Measurements from ENCODE around the gene FAM222B. TPM values are rescaled to one million over a fixed set of nuclear protein-coding genes. Genes with fewer than 3 reads are reported as not detected.
"Not testable (repeated sequence)": the region's sequence is repeated elsewhere in the genome, so short reads cannot be mapped to it uniquely, and the experiment has no call there.

FAM222B gene
- polyA plus RNA-seq, 12 donors = 10.4 to 21.4 (median 12.9) TPM; not detected in 1

- no peak for DNase-seq
These were observed 3.6 kb upstream of the FAM222B start for GRCh38 chr17:28846231-28846630.

GRCh38 chr17:28843816-28844148 is 1.2 kb upstream of the FAM222B start:
- DNase-seq = no peak

GRCh38 chr17:28841901-28842281 is 699 bp downstream of the FAM222B start:
- no peak for DNase-seq

- no peak for DNase-seq
These were observed 3.4 kb downstream of the FAM222B start for GRCh38 chr17:28839221-28839620.

GRCh38 chr17:28836541-28836940 is 6.0 kb downstream of the FAM222B start:
- DNase-seq = not testable (repeated sequence)

- no peak for DNase-seq
These were observed 8.2 kb downstream of the FAM222B start for GRCh38 chr17:28834420-28834819.

- DNase-seq = no peak
These were observed 14.1 kb downstream of the FAM222B start for GRCh38 chr17:28828294-28829040.

GRCh38 chr17:28827672-28828071 is 14.9 kb downstream of the FAM222B start:
- no peak for DNase-seq

GRCh38 chr17:28819582-28819981 is 23.0 kb downstream of the FAM222B start:
- no peak for DNase-seq

GRCh38 chr17:28818819-28819221 is 23.8 kb downstream of the FAM222B start:
- DNase-seq = no peak

GRCh38 chr17:28816540-28816939 is 26.1 kb downstream of the FAM222B start:
- DNase-seq = no peak

GRCh38 chr17:28812748-28813377 is 29.7 kb downstream of the FAM222B start:
- DNase-seq = no peak

- DNase-seq = peak; percentile 96
These were observed 30.4 kb downstream of the FAM222B start for GRCh38 chr17:28812091-28812747.

- DNase-seq = peak; percentile 10
These were observed 30.9 kb downstream of the FAM222B start for GRCh38 chr17:28811651-28812090.

- no peak for DNase-seq
These were observed 32.2 kb downstream of the FAM222B start for GRCh38 chr17:28810437-28810836.

- no peak for DNase-seq
These were observed 34.5 kb downstream of the FAM222B start for GRCh38 chr17:28807925-28808634.

- no peak for DNase-seq
These were observed 46.5 kb downstream of the FAM222B start for GRCh38 chr17:28796062-28796461.

- not testable (repeated sequence) for DNase-seq
These were observed 47.6 kb downstream of the FAM222B start for GRCh38 chr17:28794846-28795441.

- DNase-seq = no peak
These were observed 49.5 kb downstream of the FAM222B start for GRCh38 chr17:28792877-28793661.

- no peak for DNase-seq
These were observed 54.5 kb downstream of the FAM222B start for GRCh38 chr17:28788100-28788499.

GRCh38 chr17:28783161-28783560 is 59.4 kb downstream of the FAM222B start:
- DNase-seq = no peak

All from muscle of arm (tissue), 12 donors.